GM13977 (cell line): Measurements from ENCODE around the gene ZSWIM4.
"Not testable (repeated sequence)": the region's sequence is repeated elsewhere in the genome, so short reads cannot be mapped to it uniquely, and the experiment has no call there.

ENCODE experiments used
- DNase-seq: peaks from one replicate; pipeline ENCODE4 v3.0.0; 2012; ENCODE audit warnings: low spot score
- in situ Hi-C: fragments of 300-500 bp; cut with MboI; formaldehyde crosslinking; loops from one replicate; pipeline ENCODE4 v1.12.0; 2022; ENCODE audit warnings: low sequenced_read_pairs, low pct_unique_long_range_greater_than_20kb, mixed read lengths, inconsistent platforms; ENCODE audit not compliant: unreplicated experiment
- TF ChIP-seq, protein P1 (sequence below): IDR thresholded peaks from 2 replicates; pipeline ENCODE4 v1.5.1; 2012; ENCODE audit warnings: mild to moderate bottlenecking, control low read depth; ENCODE audit not compliant: insufficient read depth; ENCODE audit errors: extremely low read depth, missing control alignments

The ZSWIM4 gene

DNA sequence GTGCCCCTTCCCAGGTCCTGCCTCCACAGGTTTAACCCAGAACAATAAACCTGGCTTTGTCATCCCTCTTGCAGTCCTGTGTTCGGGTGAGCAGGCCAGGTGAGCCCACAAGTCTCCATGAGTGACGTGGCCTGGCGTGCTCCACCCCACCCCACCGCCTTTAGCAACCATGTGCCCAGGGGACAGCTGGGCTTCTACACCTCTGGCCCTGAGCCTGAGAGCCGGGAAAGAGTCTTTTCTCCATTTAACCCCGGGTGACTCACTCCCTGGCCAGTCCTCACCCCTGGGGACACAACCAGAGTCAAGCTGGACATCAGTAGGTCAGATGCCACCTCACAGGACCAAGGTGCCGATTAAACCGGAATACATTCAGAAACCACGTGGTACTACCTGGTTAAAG lies 16.8 kb upstream of the ZSWIM4 start:
- in situ Hi-C loops: no loop called here
- TF ChIP-seq, protein P1, sequence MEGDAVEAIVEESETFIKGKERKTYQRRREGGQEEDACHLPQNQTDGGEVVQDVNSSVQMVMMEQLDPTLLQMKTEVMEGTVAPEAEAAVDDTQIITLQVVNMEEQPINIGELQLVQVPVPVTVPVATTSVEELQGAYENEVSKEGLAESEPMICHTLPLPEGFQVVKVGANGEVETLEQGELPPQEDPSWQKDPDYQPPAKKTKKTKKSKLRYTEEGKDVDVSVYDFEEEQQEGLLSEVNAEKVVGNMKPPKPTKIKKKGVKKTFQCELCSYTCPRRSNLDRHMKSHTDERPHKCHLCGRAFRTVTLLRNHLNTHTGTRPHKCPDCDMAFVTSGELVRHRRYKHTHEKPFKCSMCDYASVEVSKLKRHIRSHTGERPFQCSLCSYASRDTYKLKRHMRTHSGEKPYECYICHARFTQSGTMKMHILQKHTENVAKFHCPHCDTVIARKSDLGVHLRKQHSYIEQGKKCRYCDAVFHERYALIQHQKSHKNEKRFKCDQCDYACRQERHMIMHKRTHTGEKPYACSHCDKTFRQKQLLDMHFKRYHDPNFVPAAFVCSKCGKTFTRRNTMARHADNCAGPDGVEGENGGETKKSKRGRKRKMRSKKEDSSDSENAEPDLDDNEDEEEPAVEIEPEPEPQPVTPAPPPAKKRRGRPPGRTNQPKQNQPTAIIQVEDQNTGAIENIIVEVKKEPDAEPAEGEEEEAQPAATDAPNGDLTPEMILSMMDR: no peak
- no peak for DNase-seq

DNA sequence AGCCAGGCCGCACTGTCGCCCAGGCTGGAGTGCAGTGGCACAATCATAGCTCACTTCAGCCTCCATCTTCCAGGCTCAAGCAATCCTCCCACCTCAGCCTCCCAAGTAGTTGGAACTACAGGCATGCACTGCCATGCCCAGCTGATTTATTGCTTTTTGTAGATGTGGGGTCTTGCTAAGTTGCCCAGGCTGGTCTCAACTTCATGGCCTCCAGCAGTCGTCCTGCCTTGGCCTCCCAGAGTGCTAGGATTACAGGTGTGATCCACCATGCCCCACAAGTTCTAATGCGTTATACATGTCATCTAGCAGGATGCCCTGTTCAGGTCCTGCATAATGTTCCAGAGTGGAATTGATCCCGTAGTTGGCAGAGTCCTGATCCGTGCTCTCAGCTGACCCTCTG lies 16.4 kb upstream of the ZSWIM4 start:
- no peak for DNase-seq
- in situ Hi-C loops: no loop called here
- TF ChIP-seq, protein P1: no peak

DNA sequence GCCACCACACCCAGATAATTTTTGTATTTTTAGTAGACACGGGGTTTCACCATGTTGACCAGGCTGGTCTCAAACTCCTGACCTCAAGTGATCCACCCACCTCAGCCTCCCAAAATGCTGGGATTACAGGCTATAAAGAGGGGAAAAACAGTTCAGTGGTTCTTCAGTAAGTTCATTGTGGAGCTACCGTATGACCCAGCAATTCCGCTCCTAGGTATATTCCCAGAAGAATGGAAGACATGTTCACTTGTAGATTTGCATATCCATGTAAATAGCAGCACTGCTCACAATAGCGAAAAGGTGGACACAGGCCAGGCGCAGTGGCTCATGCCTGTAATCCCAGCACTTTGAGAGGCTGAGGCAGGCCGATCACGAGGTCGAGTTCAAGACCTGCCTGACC lies 15.4 kb upstream of the ZSWIM4 start:
- in situ Hi-C loops: loop anchor here (10.0 kb wide), 1 partner anchor 75 kb away; no protein-coding TSS in a partner anchor
- not testable (repeated sequence) for DNase-seq

DNA sequence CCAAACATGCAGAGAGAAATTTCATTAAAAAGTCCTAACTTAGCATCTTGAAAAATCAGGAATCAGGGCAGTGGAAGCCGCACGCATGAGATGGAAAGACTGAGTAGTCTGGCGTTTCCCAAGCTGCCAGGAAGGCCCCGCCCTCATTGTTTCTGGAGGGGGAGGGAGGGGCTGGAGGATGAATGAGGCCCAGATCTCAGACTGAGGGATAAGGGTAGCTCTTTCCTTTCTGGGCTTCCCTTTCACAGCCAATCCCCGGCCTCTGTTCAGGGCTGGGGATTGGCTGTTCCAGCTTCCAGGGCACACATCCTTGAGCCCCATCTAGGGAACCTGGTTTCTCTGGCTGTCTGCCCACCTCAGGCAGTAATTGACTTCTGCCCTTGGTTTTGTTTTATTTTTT lies 13.7 kb upstream of the ZSWIM4 start:
- TF ChIP-seq, protein P1: no peak
- no peak for DNase-seq
- in situ Hi-C loops: loop anchor here (10.0 kb wide), 1 partner anchor 73 kb away; no protein-coding TSS in a partner anchor

DNA sequence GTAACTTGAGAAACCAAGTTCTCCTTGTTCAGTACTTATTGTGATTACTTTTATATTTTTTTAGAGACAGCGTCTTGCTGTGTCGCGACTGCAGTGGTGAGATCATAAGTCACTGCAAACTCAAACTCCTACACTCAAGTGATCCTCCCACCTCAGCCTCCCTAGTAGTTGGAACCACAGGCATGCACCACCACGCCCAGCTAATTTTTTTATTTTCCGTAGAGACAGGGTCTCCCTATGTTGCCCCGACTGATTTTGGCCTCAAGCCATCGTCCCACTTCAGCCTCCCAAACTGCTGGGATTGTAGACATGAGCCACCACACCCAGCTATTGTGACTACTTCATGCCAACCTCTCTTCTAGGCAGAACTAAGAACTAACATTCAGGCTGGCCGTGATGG lies 12.7 kb upstream of the ZSWIM4 start:
- DNase-seq: no peak
- in situ Hi-C loops: loop anchor here (10.0 kb wide), 1 partner anchor 72 kb away; no protein-coding TSS in a partner anchor
- TF ChIP-seq, protein P1: no peak

DNA sequence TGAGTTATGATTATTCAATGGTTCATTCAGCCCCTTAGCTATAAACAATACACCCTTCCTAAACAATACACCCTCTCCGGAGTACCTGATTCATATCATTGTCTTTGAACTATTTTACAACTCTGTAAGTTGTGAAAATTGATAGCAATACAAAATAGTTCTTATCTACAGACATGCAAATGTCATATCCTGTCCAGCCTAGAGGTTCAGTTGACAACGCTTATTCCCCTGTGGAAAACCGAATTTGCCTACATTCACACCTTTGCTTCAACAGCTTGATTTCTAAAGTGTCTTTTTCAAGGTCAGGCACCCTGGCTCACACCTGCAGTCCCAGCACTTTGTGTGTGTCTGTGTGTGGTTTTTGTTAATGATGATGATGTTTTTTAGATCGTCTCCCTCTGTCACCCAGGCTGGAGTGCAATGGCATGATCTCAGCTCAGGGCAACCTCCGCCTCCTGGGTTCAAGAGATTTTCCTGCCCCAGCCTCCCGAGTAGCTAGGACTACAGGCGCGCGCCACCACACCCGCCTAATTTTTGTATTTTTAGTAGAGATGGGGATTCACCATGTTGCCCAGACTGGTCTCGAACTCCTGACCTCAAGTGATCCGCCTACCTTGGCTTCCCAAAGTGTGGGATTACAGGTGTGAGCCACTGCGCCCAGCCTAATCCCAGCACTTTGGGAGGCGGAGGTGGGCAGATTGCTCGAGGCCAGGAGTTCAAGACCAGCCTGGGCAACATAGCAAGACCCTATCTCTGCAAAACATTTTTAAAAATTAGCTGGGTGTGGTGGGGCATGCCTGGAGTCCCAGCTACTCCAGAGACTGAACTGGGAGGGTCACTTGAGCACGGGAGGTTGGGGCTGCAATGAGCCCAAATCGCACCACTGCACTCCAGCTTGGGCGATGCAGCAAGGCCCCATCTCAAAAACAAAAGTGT lies 11.4 kb upstream of the ZSWIM4 start:
- in situ Hi-C loops: loop anchor here (10.0 kb wide), 1 partner anchor 71 kb away; no protein-coding TSS in a partner anchor
- TF ChIP-seq, protein P1: no peak
- DNase-seq: no peak
